HFF-Myc (cell line): Measurements from ENCODE around the gene CLDN5.

Source experiments
- DNase-seq: peaks from one replicate; pipeline ENCODE4 v3.0.0-alpha.2; 2011; ENCODE audit warnings: low read depth; ENCODE audit errors: extremely low read depth
- H3K4me3 ChIP-seq: replicated peaks from 2 replicates; pipeline ENCODE4 v1.5.1; 2011; ENCODE audit warnings: low read depth, mild to moderate bottlenecking, control low read depth, low read length
- TF ChIP-seq, protein P1 (sequence below): IDR thresholded peaks from 2 replicates; pipeline ENCODE4 v1.5.1; 2012; ENCODE audit warnings: mild to moderate bottlenecking, low read depth, low read length, control low read depth; ENCODE audit errors: missing control alignments

The CLDN5 gene

GRCh38 chr22:19482297-19482696 lies 41.9 kb downstream of the CLDN5 start:
- no peak overlapping the region for H3K4me3 ChIP-seq
- TF ChIP-seq, protein P1, sequence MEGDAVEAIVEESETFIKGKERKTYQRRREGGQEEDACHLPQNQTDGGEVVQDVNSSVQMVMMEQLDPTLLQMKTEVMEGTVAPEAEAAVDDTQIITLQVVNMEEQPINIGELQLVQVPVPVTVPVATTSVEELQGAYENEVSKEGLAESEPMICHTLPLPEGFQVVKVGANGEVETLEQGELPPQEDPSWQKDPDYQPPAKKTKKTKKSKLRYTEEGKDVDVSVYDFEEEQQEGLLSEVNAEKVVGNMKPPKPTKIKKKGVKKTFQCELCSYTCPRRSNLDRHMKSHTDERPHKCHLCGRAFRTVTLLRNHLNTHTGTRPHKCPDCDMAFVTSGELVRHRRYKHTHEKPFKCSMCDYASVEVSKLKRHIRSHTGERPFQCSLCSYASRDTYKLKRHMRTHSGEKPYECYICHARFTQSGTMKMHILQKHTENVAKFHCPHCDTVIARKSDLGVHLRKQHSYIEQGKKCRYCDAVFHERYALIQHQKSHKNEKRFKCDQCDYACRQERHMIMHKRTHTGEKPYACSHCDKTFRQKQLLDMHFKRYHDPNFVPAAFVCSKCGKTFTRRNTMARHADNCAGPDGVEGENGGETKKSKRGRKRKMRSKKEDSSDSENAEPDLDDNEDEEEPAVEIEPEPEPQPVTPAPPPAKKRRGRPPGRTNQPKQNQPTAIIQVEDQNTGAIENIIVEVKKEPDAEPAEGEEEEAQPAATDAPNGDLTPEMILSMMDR, result no peak

DNA sequence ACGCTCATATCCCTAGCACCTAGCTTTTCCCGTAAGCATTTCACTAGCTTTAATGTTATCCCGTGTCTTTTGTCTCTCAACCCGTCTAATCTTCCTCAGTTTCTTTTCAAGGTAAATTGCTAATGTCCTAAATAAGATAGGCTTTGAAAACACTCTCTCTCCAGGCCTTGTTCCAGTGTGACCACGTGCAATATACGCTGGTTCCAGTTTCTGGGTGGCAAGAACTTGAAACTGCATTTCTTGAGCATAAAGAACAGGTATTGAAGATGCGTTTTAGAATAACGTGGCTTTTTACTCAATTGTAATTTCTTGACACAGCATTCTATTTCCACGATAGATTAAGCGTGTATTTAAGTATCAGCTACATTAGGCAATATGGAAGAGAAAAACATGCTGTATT lies 43.4 kb downstream of the CLDN5 start:
- DNase-seq, result no peak
- TF ChIP-seq, protein P1, result no peak
- peak overlapping the region; percentile 71 for H3K4me3 ChIP-seq

More at GRCh38 chr22:19482297-19482696, 41.9 kb downstream of the CLDN5 start:
- DNase-seq, result no peak

DNA sequence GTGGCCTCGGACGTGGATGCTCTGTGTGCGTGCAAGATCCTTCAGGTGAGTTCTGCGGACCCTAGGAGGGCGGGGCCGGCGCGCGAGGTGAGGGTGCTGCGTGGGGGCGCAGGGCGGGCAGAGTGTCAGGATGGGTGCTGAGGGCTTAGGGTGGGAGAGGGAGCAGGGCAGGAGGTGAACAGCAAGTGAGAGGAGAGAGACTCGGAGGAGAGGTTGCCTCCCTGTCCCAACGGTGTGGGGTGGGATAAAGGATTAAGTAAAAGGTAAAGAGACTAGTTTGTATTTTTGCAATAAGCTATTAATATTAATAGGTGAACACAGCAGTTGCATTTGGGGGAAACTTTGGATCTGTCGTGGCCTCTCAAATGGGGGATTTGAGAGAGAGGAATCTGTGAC lies 44.0 kb downstream of the CLDN5 start:
- DNase-seq, result no peak
- TF ChIP-seq, protein P1, result no peak
- H3K4me3 ChIP-seq, result peak overlapping the region; percentile 71

GRCh38 chr22:19479355-19480172 lies 44.6 kb downstream of the CLDN5 start, which contains the start of gene CDC45:
TSS of gene CDC45 (plus strand) at chr22:19479920. CDS start at chr22:19479969, 49 bp downstream.
- DNase-seq, result peak; percentile 97
- TF ChIP-seq, protein P1, result no peak
- H3K4me3 ChIP-seq, result peak within 1 kb of the TSS; percentile 71

- TF ChIP-seq, protein P1, result no peak
- no peak for DNase-seq
- peak within 1 kb of the TSS; percentile 71 for H3K4me3 ChIP-seq
Measured at GRCh38 chr22:19478901-19479354, 45.3 kb downstream of the CLDN5 start, which contains the start of gene UFD1. TSS of gene UFD1 (minus strand) at chr22:19479193. CDS start at chr22:19479085, 108 bp downstream.

GRCh38 chr22:19478045-19478900 lies 45.9 kb downstream of the CLDN5 start:
- DNase-seq, result no peak
- H3K4me3 ChIP-seq, result peak overlapping the region; percentile 71
- TF ChIP-seq, protein P1, result peak; percentile 0
